GM12878 (cell line): Measurements from ENCODE around the gene VWA3A. TPM values are rescaled to one million over a fixed set of nuclear protein-coding genes. Genes with fewer than 3 reads are reported as not detected.

Source experiments
- ATAC-seq: fragments of 200-7000 bp; cut with Tn5 transposase; 3 replicates; pipeline ENCODE4 v1.9.1; 2020; ENCODE audit warnings: mild to moderate bottlenecking, moderate library complexity
- BruUV-seq: library from RNA; stranded (reverse); fragments of 400-500 nt; replicated peaks from 2 replicates; lab custom pipeline; 2021; lab: Mats Ljungman, UMichigan
- CTCF ChIA-PET: fragments of 300-600 bp; sonication (Branson Sonifier 250); formaldehyde crosslinking; extraction: SDS; loops from one replicate; lab custom pipeline; 2021; ENCODE audit warnings: inconsistent platforms; lab: Yijun Ruan, JAX
- POLR2A ChIA-PET: fragments of 350-600 bp; formaldehyde crosslinking; extraction: SDS; loops from one replicate; lab custom pipeline; 2021; ENCODE audit warnings: inconsistent platforms; lab: Charles Lee
- RAD21 ChIA-PET: fragments of 300-600 bp; sonication (Branson Sonifier 250); formaldehyde crosslinking; loops from one replicate; lab custom pipeline; 2023; ENCODE audit warnings: antibody characterized with exemption; ENCODE audit not compliant: unreplicated experiment; lab: Charles Lee
- SMC1A ChIA-PET: fragments of 300-600 bp; sonication (Branson Sonifier 250); formaldehyde crosslinking; loops from one replicate; lab custom pipeline; 2023; ENCODE audit not compliant: unreplicated experiment, uncharacterized antibody; lab: Charles Lee
- DNase-seq: peaks from one replicate; pipeline ENCODE4 v3.0.0-alpha.2; 2011; ENCODE audit warnings: low read depth, low spot score
- FAIRE-seq: peaks from 3 replicates; lab custom pipeline; 2011; peaks lifted over from hg19 to GRCh38; lab: Jason Lieb, UNC
- H2AFZ ChIP-seq: 2 replicates; pipeline ENCODE4 v1.6.0; 2011; ENCODE audit warnings: low read depth, low read length, control low read depth; ENCODE audit not compliant: control insufficient read depth
- H3K27ac ChIP-seq: 2 replicates; pipeline ENCODE4 v1.5.1; 2011; ENCODE audit warnings: control low read depth; ENCODE audit not compliant: control insufficient read depth, insufficient read depth
- H3K27me3 ChIP-seq, 2 experiments: replicated peaks in 1 of 2; 2 replicates each; pipeline versions ENCODE4 v1.6.0 to v1.6.1; 2011; ENCODE audit warnings: low read length in 1 of 2; ENCODE audit not compliant: control insufficient read depth in 2 of 2, insufficient read depth in 2 of 2
- H3K36me3 ChIP-seq, 2 experiments: 2 replicates each; pipeline ENCODE4 v1.5.1; 2011; ENCODE audit warnings: low read length in 1 of 2; ENCODE audit not compliant: control insufficient read depth in 2 of 2, insufficient read depth in 2 of 2
- H3K4me1 ChIP-seq: 2 replicates; pipeline ENCODE4 v1.6.1; 2011; ENCODE audit warnings: mild to moderate bottlenecking, low read length, moderate library complexity, mixed read lengths; ENCODE audit not compliant: control insufficient read depth, insufficient read depth
- H3K4me2 ChIP-seq: 2 replicates; pipeline ENCODE4 v1.6.0; 2011; ENCODE audit warnings: control low read depth; ENCODE audit not compliant: control insufficient read depth, insufficient read depth
- H3K4me3 ChIP-seq: fragments of 200-600 bp; sonication (generic); 2 replicates; pipeline ENCODE4 v1.5.1; 2016
- H3K79me2 ChIP-seq: 2 replicates; pipeline ENCODE4 v1.6.0; 2011; ENCODE audit warnings: low read length; ENCODE audit not compliant: control insufficient read depth, insufficient read depth
- H3K9ac ChIP-seq: 2 replicates; pipeline ENCODE4 v1.8.0; 2011; ENCODE audit warnings: low read length, control low read depth, mixed read lengths; ENCODE audit not compliant: control insufficient read depth, insufficient read depth
- H3K9me3 ChIP-seq: replicated peaks from 3 replicates; pipeline ENCODE4 v1.5.1; 2011; ENCODE audit warnings: mild to moderate bottlenecking, low read length; ENCODE audit not compliant: control insufficient read depth, insufficient read depth
- H4K20me1 ChIP-seq: 2 replicates; pipeline ENCODE4 v1.6.0; 2011; ENCODE audit not compliant: control insufficient read depth, insufficient read depth
- BACH1 ChIP-seq: fragments of 450-650 bp; IDR thresholded peaks from 2 replicates; pipeline ENCODE4 v1.6.1; 2017; ENCODE audit warnings: mild to moderate bottlenecking, borderline replicate concordance
- CEBPZ ChIP-seq: fragments of 150-350 bp; IDR thresholded peaks from 2 replicates; pipeline ENCODE4 v1.6.1; 2016; ENCODE audit warnings: low read depth, low read length
- EP300 ChIP-seq, 2 experiments: fragments of 150-350 bp in 1 of 2; IDR thresholded peaks; 2 replicates each; pipeline ENCODE4 v1.6.1; 2011 to 2012; ENCODE audit warnings: low read depth in 2 of 2, low read length in 2 of 2, borderline replicate concordance in 1 of 2, improper control_type of control experiment in 1 of 2, inconsistent platforms in 1 of 2; ENCODE audit not compliant: control insufficient read depth in 1 of 2
- GABPA ChIP-seq: IDR thresholded peaks from 2 replicates; pipeline ENCODE4 v1.6.1; 2014; ENCODE audit warnings: antibody characterized with exemption, low read depth, mild to moderate bottlenecking, inconsistent platforms
- WGBS: methylation state at CpG from one replicate; pipeline ENCODE4 v1.1.6; 2016; ENCODE audit warnings: low lambda C conversion rate; ENCODE audit not compliant: insufficient replicate concordance, insufficient coverage; ENCODE audit errors: missing lambda C conversion rate; 5-methylcytosine and 5-hydroxymethylcytosine counted together
- in situ Hi-C: fragments of 300-500 bp; cut with MboI; formaldehyde crosslinking; loops from 9 replicates; pipeline ENCODE4 v1.14.3; 2018; ENCODE audit warnings: mixed read lengths
- intact Hi-C: fragments of 100-400 bp; cut with micrococcal nuclease; formaldehyde crosslinking; loops from one replicate; pipeline ENCODE4 v1.14.2; 2022; ENCODE audit not compliant: unreplicated experiment
- polyA plus RNA-seq, 11 experiments: library from polyadenylated mRNA; depleted of rRNA in 4 of 11; unstranded in 6 of 11; stranded (reverse) in 5 of 11; fragments of >200 nt; fragmentation: Nextera tagmentation in 4 of 11; fragmentation: Illumina TruSeq in 1 of 11; extraction: Ambion mirVana in 4 of 11; extraction: Trizol in 1 of 11; gene quantifications; 1 replicate in 1 of 11; 2 replicates in 10 of 11; pipeline versions ENCODE4 v1.2.1 to v1.2.3, GENCODE V29; 2011 to 2016; ENCODE audit warnings: inconsistent platforms in 2 of 11, missing spikeins in 2 of 11, low read depth in 1 of 11
- total RNA-seq, 4 experiments: library from RNA; depleted of rRNA in 3 of 4; stranded (reverse); fragments of >200 nt in 3 of 4; fragmentation: Illumina TruSeq in 1 of 4; extraction: Trizol in 1 of 4; gene quantifications; 2 replicates each; pipeline versions ENCODE4 v1.2.1 to v1.2.3, GENCODE V29; 2013 to 2021
- TF ChIP-seq, protein P1 (sequence below): fragments of 450-650 bp; IDR thresholded peaks from 2 replicates; pipeline ENCODE4 v1.6.1; 2017; ENCODE audit warnings: mild to moderate bottlenecking, low read depth, inconsistent platforms; ENCODE audit not compliant: poor library complexity, severe bottlenecking

VWA3A gene
- total and polyA plus RNA-seq, 10 of the 15 experiments (the other 5 are each of a cell fraction or from before 2014, with no cell fraction given): 0.01 TPM; not detected in 9

GRCh38 chr16:22091721-22092120 lies 620 bp upstream of the VWA3A start:
- Histone ChIP-seq H3K27ac (no peak overlapping the region), H3K4me3 (no peak overlapping the region), H3K9ac (no peak overlapping the region), H2AFZ (no peak overlapping the region), H3K27me3 (no peaks in the 10 kb centered on the region), H3K9me3 (no peaks in the 10 kb centered on the region), H3K4me2 (no peak overlapping the region), H3K79me2 (no peaks in the 10 kb centered on the region), H3K36me3 (no peaks in the 10 kb centered on the region), H3K4me1 (no peaks in the 10 kb centered on the region), H4K20me1 (no peaks in the 10 kb centered on the region)
- ChIA-PET CTCF (interaction anchor here (1.0 to 9.7 kb wide), 3 partner anchors 9 to 90 kb away, joined by 4 to 94 read pairs (median 4); no protein-coding TSS in a partner anchor), RAD21 (no interaction called here), POLR2A (no interaction called here), SMC1A (interaction anchor here (0.9 to 3.9 kb wide), 4 partner anchors 13 to 101 kb away, joined by 4 to 28 read pairs (median 4); no protein-coding TSS in a partner anchor)
- ATAC-seq (no peak), FAIRE-seq (no peak), DNase-seq (no peak)
- TF ChIP-seq, protein P1, sequence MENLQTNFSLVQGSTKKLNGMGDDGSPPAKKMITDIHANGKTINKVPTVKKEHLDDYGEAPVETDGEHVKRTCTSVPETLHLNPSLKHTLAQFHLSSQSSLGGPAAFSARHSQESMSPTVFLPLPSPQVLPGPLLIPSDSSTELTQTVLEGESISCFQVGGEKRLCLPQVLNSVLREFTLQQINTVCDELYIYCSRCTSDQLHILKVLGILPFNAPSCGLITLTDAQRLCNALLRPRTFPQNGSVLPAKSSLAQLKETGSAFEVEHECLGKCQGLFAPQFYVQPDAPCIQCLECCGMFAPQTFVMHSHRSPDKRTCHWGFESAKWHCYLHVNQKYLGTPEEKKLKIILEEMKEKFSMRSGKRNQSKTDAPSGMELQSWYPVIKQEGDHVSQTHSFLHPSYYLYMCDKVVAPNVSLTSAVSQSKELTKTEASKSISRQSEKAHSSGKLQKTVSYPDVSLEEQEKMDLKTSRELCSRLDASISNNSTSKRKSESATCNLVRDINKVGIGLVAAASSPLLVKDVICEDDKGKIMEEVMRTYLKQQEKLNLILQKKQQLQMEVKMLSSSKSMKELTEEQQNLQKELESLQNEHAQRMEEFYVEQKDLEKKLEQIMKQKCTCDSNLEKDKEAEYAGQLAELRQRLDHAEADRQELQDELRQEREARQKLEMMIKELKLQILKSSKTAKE: no peak
- TF ChIP-seq BACH1 (no peak), GABPA (no peak), CEBPZ (no peak), EP300 (IDR thresholded peaks at IDR 0.05; ENCODE audit: borderline replicate concordance in 1 of 2, control insufficient read depth in 1 of 2, low read depth in 2 of 2, low read length in 2 of 2) (no peak)
- intact Hi-C loops: no loop called here
- in situ Hi-C loops: loop anchor here (5.0 kb wide), 1 partner anchor 94 kb away; no protein-coding TSS in a partner anchor
- BruUV-seq: no TSS peak
- 95% methylated on average over 3 of the region's 3 CpGs for WGBS
